ENCODE data around the gene LOXHD1. TPM values are rescaled to one million over a fixed set of nuclear protein-coding genes. Genes with fewer than 3 reads are reported as not detected.

LOXHD1 gene
- total RNA-seq, 6 donors from 2014 or later, result 0.30 to 7.3 (median 1.00) TPM

- TF ChIP-seq POLR2AphosphoS5 (IDR thresholded peaks at IDR 0.05) (no peak), CTCF (IDR thresholded peaks at IDR 0.05) (no peak), EP300 (IDR thresholded peaks at IDR 0.05) (no peak), POLR2A (IDR thresholded peaks at IDR 0.05) (no peak)
- H3K27me3 ChIP-seq, result no peaks in the 10 kb centered on the region
- 39 to 57% methylated on average over 17 of the region's 17 CpGs for WGBS, 2 donors
- H3K36me3 ChIP-seq, result no peaks in the 10 kb centered on the region
- H3K4me1 ChIP-seq, result peaks cover 0 to 9% (median 2%) of the 10 kb centered on the region in 4 donors
- no peak for DNase-seq
- peak overlapping the region; percentile 23 to 73 (median 50) for H3K27ac ChIP-seq
- no peak for ATAC-seq (ENCODE audit: low FRiP score in 2 of 2)
- peak overlapping the region in 2 of 4 donors; percentile 17 to 25 for H3K4me3 ChIP-seq
- no peaks in the 10 kb centered on the region for H3K9me3 ChIP-seq
Observed at GRCh38 chr18:46601141-46601805, 55.7 kb downstream of the LOXHD1 start.

GRCh38 chr18:46596119-46596518, 60.9 kb downstream of the LOXHD1 start:
- Histone ChIP-seq H3K4me1 (peaks cover 0 to 6% (median 2%) of the 10 kb centered on the region in 4 donors), H3K27me3 (no peaks in the 10 kb centered on the region), H3K27ac (no peak overlapping the region), H3K9me3 (no peaks in the 10 kb centered on the region), H3K36me3 (no peaks in the 10 kb centered on the region), H3K4me3 (no peak overlapping the region)
- DNase-seq, result no peak
- no peak for ATAC-seq (ENCODE audit: low FRiP score in 2 of 2)
- TF ChIP-seq POLR2AphosphoS5 (IDR thresholded peaks at IDR 0.05) (no peak), EP300 (IDR thresholded peaks at IDR 0.05) (no peak), CTCF (IDR thresholded peaks at IDR 0.05) (no peak), POLR2A (IDR thresholded peaks at IDR 0.05) (no peak)

GRCh38 chr18:46591783-46592391, 65.1 kb downstream of the LOXHD1 start:
- peaks cover 0 to 6% (median 0%) of the 10 kb centered on the region in 4 donors for H3K4me1 ChIP-seq
- H3K27me3 ChIP-seq, result no peaks in the 10 kb centered on the region
- H3K9me3 ChIP-seq, result no peaks in the 10 kb centered on the region
- 49 to 51% methylated on average over 6 to 7 of the region's 7 CpGs for WGBS, 2 donors
- ATAC-seq (ENCODE audit: low FRiP score in 2 of 2) (no peak), DNase-seq (no peak)
- H3K36me3 ChIP-seq, result no peaks in the 10 kb centered on the region
- no peak overlapping the region for H3K27ac ChIP-seq
- TF ChIP-seq POLR2A (IDR thresholded peaks at IDR 0.05), result no peak
- no peak overlapping the region for H3K4me3 ChIP-seq

- DNase-seq, result no peak
- no peak for ATAC-seq (ENCODE audit: low FRiP score in 2 of 2)
- TF ChIP-seq CTCF (IDR thresholded peaks at IDR 0.05) (no peak), EP300 (IDR thresholded peaks at IDR 0.05) (no peak), POLR2A (IDR thresholded peaks at IDR 0.05) (no peak), POLR2AphosphoS5 (IDR thresholded peaks at IDR 0.05) (no peak)
- H3K4me3 ChIP-seq, result no peak overlapping the region
- no peaks in the 10 kb centered on the region for H3K36me3 ChIP-seq
- peaks cover 0 to 6% (median 0%) of the 10 kb centered on the region in 4 donors for H3K4me1 ChIP-seq
- no peaks in the 10 kb centered on the region for H3K27me3 ChIP-seq
- no peak overlapping the region for H3K27ac ChIP-seq
- no peaks in the 10 kb centered on the region for H3K9me3 ChIP-seq
- WGBS, 2 donors, result 48 to 86% methylated on average over 7 of the region's 7 CpGs
Observed at GRCh38 chr18:46590103-46590502, 66.9 kb downstream of the LOXHD1 start.

- no peaks in the 10 kb centered on the region for H3K9me3 ChIP-seq
- H3K27ac ChIP-seq, result no peak overlapping the region
- no peak overlapping the region for H3K4me3 ChIP-seq
- DNase-seq, result no peak
- WGBS, 2 donors, result 64 to 83% methylated on average over 8 of the region's 8 CpGs
- H3K4me1 ChIP-seq, result peaks cover 0 to 6% (median 0%) of the 10 kb centered on the region in 4 donors
- H3K36me3 ChIP-seq, result no peaks in the 10 kb centered on the region
- TF ChIP-seq CTCF (IDR thresholded peaks at IDR 0.05) (no peak), EP300 (IDR thresholded peaks at IDR 0.05) (no peak), POLR2A (IDR thresholded peaks at IDR 0.05) (no peak)
- no peak for ATAC-seq (ENCODE audit: low FRiP score in 2 of 2)
- H3K27me3 ChIP-seq, result no peaks in the 10 kb centered on the region
Observed at GRCh38 chr18:46588971-46589660, 67.9 kb downstream of the LOXHD1 start.
